ENCODE measurements around the gene ZNF787.

DNA sequence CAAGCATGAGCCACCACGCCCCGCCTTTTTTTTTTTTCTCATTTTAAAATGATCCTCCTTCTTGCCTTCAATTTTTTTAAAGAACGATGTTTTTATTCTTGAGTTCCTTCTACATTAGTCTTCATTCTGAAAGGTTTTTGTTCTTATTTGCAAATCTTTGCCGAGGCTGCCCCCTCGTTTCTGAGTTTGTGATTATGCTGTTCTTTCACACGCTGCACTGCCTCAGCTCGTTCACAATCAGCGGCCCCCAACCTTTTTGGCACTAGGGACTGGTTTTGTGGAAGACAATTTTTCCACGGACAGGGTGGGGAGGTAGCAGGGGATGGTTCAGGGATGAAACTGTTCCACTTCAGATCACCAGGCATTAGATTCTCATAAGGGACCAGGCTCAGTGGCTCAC is 26.6 kb downstream of the ZNF787 start:
- TF ChIP-seq CTCF (IDR thresholded peaks at IDR 0.05; ENCODE audit: low read depth, low read length, missing input control) (no peak), FOXA1 (IDR thresholded peaks at IDR 0.05) (no peak), RXRA (IDR thresholded peaks at IDR 0.05) (no peak), ZBTB33 (IDR thresholded peaks at IDR 0.05) (no peak), REST (IDR thresholded peaks at IDR 0.05) (no peak), SP1 (IDR thresholded peaks at IDR 0.05) (no peak), GABPA (IDR thresholded peaks at IDR 0.05 in 1 of 2, conservative IDR thresholded peaks at IDR 0.05 in 1 of 2) (no peak), RAD21 (IDR thresholded peaks at IDR 0.05) (no peak)
- TF ChIP-seq, protein P1, sequence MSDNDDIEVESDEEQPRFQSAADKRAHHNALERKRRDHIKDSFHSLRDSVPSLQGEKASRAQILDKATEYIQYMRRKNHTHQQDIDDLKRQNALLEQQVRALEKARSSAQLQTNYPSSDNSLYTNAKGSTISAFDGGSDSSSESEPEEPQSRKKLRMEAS (IDR thresholded peaks at IDR 0.05): no peak
- TF ChIP-seq, protein P2, sequence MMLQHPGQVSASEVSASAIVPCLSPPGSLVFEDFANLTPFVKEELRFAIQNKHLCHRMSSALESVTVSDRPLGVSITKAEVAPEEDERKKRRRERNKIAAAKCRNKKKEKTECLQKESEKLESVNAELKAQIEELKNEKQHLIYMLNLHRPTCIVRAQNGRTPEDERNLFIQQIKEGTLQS (IDR thresholded peaks at IDR 0.05): no peak

Measured in liver (tissue), 3 donors.